GM12801 (cell line): Measurements from ENCODE around the gene ADCY4.

Experiments used
- CTCF ChIP-seq: IDR thresholded peaks from one replicate; pipeline ENCODE4 v1.5.1; 2011; ENCODE audit warnings: control low read depth; ENCODE audit not compliant: insufficient read length; ENCODE audit errors: extremely low read depth

ADCY4 gene

DNA sequence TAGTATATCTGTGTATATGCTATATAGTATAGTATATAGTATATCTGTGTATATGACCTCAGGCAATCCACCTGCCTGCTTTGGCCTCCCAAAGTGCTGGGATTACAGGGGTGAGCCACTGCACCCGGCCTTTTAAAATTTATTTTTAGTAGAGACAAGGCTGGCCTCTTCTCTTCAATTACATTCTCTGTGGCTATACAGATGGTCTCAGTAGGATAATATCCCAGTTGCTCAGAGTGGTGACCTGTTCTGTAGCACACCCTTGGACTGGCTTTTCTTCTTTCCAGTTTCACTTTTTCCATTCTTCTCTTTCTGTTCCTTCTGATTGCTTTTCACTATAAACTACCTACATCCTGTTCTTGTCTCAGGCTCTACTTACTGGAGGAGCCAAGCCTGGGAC, 30.0 kb upstream of the ADCY4 start:
- TF ChIP-seq CTCF = no peak

- no peak for TF ChIP-seq CTCF
These were observed 28.5 kb upstream of the ADCY4 start for GRCh38 chr14:24363401-24363800.

DNA sequence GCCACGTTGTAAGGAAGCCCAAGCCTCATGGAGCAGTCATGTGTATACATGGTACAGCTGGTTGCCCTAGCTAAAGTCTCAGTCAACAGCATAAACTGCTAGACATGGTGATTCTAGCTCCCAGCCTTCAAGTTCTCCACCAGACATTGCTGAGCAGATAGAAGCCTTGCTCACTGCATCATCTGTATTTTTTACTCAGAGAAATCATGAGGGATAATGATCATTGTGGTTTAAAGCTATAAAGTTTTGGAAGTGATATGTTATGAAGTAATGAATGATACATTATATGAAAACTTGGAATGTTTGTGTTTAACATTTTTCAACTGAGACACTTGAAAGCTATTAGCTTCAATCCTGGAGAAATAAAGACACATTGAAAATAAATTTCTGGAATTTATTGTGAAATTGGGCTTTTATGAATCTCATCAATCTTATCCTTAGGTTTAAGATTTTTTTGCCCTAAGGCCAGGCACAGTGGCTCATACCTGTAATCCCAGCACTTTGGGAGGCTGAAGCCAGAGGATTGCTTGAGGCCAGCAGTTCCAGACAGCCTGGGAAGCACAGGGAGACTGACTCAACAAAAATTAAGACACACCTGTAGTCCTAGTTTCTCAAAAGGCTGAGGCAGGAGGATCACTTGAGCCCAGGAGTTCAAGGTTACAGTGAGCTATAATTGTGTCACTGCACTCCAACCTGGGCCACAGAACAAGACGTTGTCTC, 27.5 kb upstream of the ADCY4 start:
- TF ChIP-seq CTCF = no peak

DNA sequence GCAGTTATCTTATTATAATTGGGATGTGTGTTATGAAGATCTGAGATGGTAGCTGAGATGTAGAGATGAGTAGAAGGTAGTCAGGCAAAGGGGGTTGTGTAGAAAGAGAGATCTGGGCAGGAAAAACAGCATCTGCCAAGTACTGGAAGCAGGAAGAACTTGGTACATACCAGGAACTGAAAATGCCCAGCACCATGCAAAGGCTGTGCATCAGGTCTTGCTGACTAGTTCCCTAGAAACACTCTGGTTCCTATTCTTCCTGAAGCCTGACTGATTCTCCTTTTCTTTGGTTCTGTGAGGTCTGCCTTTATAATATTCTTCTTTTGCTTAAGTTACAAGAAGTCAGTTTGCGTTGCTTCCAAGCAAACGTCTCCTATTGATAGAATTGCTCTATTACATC, 26.5 kb upstream of the ADCY4 start:
- TF ChIP-seq CTCF = no peak

DNA sequence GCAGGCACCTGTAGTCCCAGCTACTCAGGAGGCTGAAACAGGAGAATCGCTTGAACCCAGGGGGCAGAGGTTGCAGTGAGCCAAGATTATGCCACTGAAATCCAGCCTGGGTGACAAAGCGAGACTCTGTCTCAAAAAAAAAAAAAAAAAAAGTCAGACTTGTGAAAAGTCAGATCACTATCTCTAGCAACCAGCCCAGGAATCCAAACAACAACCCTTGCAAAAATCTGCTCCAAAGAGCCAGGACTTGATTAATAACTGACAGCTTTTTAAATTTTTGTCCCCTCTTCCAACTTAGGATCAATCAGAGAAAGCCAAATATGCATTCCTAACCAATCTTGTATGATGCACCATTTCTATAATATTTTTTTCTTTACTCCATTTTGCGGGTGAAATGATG, 25.4 kb upstream of the ADCY4 start:
- no peak for TF ChIP-seq CTCF

DNA sequence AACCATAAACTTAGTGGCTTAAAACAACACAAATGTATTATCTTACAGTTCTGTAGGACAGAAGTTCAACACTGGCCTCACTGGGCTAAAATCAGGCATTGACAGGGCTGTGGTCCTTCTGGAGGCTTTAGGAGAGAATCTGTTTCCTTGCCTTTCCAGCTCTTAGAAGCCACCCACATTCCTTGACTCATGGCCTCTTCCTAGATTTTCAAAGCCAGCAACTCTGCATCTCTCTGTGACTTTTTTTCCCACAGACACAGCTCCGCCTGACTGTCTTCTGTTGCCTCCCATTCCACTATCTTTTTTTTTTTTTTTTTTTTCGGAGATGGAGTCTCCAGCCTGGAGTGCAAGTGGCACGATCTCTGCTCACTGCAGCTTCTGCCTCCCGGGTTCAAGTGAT, 21.3 kb upstream of the ADCY4 start:
- TF ChIP-seq CTCF = no peak

DNA sequence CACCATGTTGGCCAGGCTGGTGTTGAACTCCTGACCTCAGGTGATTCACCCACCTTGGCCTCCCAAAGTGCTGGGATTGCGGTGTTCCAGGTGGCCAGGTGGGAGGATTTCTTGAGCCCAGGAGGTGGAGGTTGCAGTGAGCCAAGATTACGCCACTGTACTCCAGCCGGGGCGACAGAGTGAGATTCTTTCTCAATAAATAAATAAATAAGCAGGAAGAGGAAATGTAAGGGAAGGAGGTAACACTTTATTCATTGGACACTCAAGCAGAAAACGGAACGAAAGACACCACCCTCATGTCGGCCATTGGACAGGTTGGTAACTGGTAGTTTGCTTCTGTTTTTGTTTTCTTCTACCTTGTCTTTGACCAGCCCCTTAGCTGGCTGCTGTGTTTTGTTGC, 20.1 kb upstream of the ADCY4 start:
- TF ChIP-seq CTCF = no peak
